Lower lobe of right lung (tissue), 2 donors: ENCODE results near the gene NLRP3. TPM values are rescaled to one million over a fixed set of nuclear protein-coding genes. Genes with fewer than 3 reads are reported as not detected.

Experiments used
- ATAC-seq, 2 donors: fragments of 200-7000 bp; cut with Tn5 transposase; one replicate each; pipeline ENCODE4 v1.9.1; 2020 to 2022; ENCODE audit warnings: mild to moderate bottlenecking in 2 of 2, moderate library complexity in 2 of 2
- DNase-seq: peaks from one replicate; pipeline ENCODE4 v3.0.0-alpha.2; 2020
- H3K27ac ChIP-seq: fragments of 200-600 bp; one replicate; pipeline ENCODE4 v1.8.0; 2022
- H3K27me3 ChIP-seq: fragments of 200-600 bp; one replicate; pipeline ENCODE4 v1.8.0; 2022; ENCODE audit warnings: low read depth
- H3K36me3 ChIP-seq: fragments of 200-600 bp; one replicate; pipeline ENCODE4 v1.8.0; 2022; ENCODE audit warnings: mild to moderate bottlenecking
- H3K4me1 ChIP-seq: fragments of 200-600 bp; one replicate; pipeline ENCODE4 v1.8.0; 2022
- H3K4me3 ChIP-seq: fragments of 200-600 bp; one replicate; pipeline ENCODE4 v1.8.0; 2022; ENCODE audit warnings: mild to moderate bottlenecking
- H3K9me3 ChIP-seq: fragments of 200-600 bp; one replicate; pipeline ENCODE4 v1.8.0; 2022
- CTCF ChIP-seq: fragments of 200-600 bp; IDR thresholded peaks from one replicate; pipeline ENCODE4 v1.8.0; 2022; ENCODE audit warnings: antibody characterized with exemption, mild to moderate bottlenecking
- intact Hi-C: fragments of 100-400 bp; cut with DNase I; formaldehyde crosslinking; loops from one replicate; pipeline ENCODE4 v1.11.0; 2022
- total RNA-seq: library from RNA; stranded (reverse); fragmentation: NEBNext Ultra II Directional; extraction: Animal tissue kit (Norgen Biotek cat#: 25700); gene quantifications from one replicate; pipeline ENCODE4 v1.2.1, GENCODE V29; 2021
- donor health status: DM: no; HTN: yes; CAD: no; lungs with severe emphysema.

Gene NLRP3
- total RNA-seq, 1 donor from 2014 or later: 3.5 TPM

- Histone ChIP-seq H3K9me3 (no peaks in the 10 kb centered on the region), H3K36me3 (no peaks in the 10 kb centered on the region), H3K27ac (no peak overlapping the region), H3K27me3 (no peaks in the 10 kb centered on the region), H3K4me1 (no peaks in the 10 kb centered on the region), H3K4me3 (no peak overlapping the region)
- DNase-seq (no peak), ATAC-seq (no peak)
- intact Hi-C loops: no loop called here
- no peak for TF ChIP-seq CTCF
Observed at GRCh38 chr1:247435759-247436147, 19.8 kb downstream of the NLRP3 start.

GRCh38 chr1:247437551-247438505, 21.9 kb downstream of the NLRP3 start:
- TF ChIP-seq CTCF: no peak
- no peak overlapping the region for H3K4me3 ChIP-seq
- ATAC-seq (no peak), DNase-seq (no peak)
- no peaks in the 10 kb centered on the region for H3K4me1 ChIP-seq
- no peaks in the 10 kb centered on the region for H3K36me3 ChIP-seq
- H3K27ac ChIP-seq: no peak overlapping the region
- intact Hi-C loops: no loop called here
- no peaks in the 10 kb centered on the region for H3K9me3 ChIP-seq
- H3K27me3 ChIP-seq: no peaks in the 10 kb centered on the region

DNA sequence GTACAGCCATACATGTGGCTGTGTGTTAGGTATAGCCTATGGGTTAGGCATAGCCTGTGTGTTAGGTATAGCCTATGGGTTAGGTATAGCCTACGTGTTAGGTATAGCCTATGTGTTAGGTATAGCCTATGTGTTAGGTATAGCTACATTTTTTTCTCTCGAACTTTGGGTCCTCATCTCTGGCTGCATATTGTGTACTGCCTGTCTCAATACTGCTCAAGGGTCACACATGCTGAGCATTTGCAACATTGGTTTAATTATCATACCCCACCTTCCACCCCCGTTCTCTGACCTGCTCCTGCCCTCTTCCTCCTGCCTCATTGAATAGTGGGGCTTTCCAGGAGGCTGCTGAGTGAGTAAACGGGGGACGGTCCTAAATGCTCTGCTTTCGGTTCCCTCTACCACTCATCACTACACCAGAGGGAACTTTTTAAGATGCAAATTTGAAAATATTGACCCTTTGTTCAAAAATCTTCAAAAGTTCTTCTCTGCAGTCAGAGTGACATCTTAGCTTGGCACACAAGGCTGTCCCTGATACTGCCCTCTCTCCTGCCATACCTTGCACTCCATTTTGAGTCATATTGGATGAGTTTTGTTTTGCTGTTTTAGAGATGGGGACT, 24.1 kb downstream of the NLRP3 start:
- no peaks in the 10 kb centered on the region for H3K4me1 ChIP-seq
- no peaks in the 10 kb centered on the region for H3K36me3 ChIP-seq
- no peaks in the 10 kb centered on the region for H3K9me3 ChIP-seq
- H3K27ac ChIP-seq: no peak overlapping the region
- TF ChIP-seq CTCF: no peak
- DNase-seq (no peak), ATAC-seq (peak; percentile 60 to 63)
- intact Hi-C loops: no loop called here
- no peak overlapping the region for H3K4me3 ChIP-seq
- no peaks in the 10 kb centered on the region for H3K27me3 ChIP-seq

- H3K36me3 ChIP-seq: no peaks in the 10 kb centered on the region
- no peak overlapping the region for H3K4me3 ChIP-seq
- H3K4me1 ChIP-seq: no peaks in the 10 kb centered on the region
- ATAC-seq (no peak), DNase-seq (no peak)
- no peak for TF ChIP-seq CTCF
- intact Hi-C loops: no loop called here
- no peak overlapping the region for H3K27ac ChIP-seq
- no peaks in the 10 kb centered on the region for H3K27me3 ChIP-seq
- no peaks in the 10 kb centered on the region for H3K9me3 ChIP-seq
Observed at GRCh38 chr1:247441606-247442005, 25.6 kb downstream of the NLRP3 start.

DNA sequence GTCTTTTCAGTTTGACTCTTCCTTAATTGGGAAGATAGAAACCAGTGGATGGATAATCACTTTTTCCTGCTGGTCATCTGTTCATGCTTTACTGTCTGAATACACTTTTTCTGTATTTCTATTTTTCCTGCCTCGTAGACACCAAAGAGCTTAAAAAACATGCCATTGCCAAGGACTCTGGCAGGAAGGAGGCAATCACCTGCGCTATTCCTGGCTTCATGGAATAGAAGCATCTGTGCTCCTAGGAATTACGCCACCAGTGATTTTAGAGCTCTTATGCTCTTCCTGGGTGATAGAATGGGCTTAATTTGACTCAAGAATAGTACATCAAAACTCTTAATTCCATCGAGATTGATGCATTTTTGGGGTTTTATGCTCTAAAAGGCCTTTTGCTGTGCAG, 26.2 kb downstream of the NLRP3 start:
- Histone ChIP-seq H3K36me3 (no peaks in the 10 kb centered on the region), H3K27me3 (no peaks in the 10 kb centered on the region), H3K27ac (no peak overlapping the region), H3K9me3 (no peaks in the 10 kb centered on the region), H3K4me3 (no peak overlapping the region), H3K4me1 (no peaks in the 10 kb centered on the region)
- TF ChIP-seq CTCF: no peak
- intact Hi-C loops: no loop called here
- DNase-seq (no peak), ATAC-seq (no peak)
